ENCODE data around the gene NMNAT3. TPM values are rescaled to one million over a fixed set of nuclear protein-coding genes. Genes with fewer than 3 reads are reported as not detected.

NMNAT3 gene
- total RNA-seq, 1 donor from 2014 or later, result 1.6 TPM

DNA sequence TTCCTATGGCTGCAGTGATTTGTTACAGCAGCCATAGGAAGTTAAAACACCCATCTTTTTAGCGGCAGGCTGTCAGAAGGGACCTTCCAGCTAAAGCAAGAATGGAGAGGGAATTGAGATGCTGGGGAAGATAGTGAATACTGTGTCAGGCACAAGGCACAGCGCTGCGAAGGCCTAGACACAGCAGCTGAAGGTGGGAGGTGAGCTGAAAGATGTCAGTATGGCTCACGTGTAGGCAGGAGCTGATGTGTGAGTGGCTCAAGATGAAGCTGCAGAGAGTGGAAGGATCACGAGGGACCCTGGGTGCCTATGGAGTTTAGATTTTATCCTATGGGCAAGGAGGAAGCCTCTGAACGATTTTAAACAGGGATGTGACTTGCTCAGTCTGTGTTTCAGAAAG, 44.3 kb downstream of the NMNAT3 start:
- DNase-seq (ENCODE audit: low read depth), result no peak
- TF ChIP-seq CTCF (conservative IDR thresholded peaks at IDR 0.05; ENCODE audit: low read depth, low read length), result no peak
- H3K4me3 ChIP-seq (ENCODE audit: low read depth, low read length), result no peak overlapping the region

GRCh38 chr3:139630542-139630941, 47.2 kb downstream of the NMNAT3 start:
- no peak for DNase-seq (ENCODE audit: low read depth)
- no peak for TF ChIP-seq CTCF (conservative IDR thresholded peaks at IDR 0.05; ENCODE audit: low read depth, low read length)
- no peak overlapping the region for H3K4me3 ChIP-seq (ENCODE audit: low read depth, low read length)

DNA sequence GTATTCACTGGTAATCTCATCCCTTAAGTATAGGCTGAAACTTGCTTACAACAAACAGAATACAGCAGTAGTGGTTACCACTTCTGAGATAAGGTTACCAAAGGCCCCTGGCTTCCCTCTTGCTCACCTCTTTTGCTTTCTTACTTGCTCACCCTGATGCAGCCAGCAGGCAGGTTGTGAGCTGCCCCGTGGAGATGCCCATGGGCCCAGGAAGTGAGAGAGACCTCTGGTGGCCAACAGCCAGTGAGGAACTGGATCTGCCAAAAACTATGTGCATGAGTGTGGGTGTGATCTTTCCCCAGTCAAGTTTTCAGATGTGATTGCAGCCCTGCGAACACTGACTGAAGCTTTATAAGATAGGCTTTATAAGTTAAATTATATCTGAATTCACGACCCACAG, 48.7 kb downstream of the NMNAT3 start:
- DNase-seq (ENCODE audit: low read depth), result no peak
- TF ChIP-seq CTCF (conservative IDR thresholded peaks at IDR 0.05; ENCODE audit: low read depth, low read length), result peak; percentile 64
- H3K4me3 ChIP-seq (ENCODE audit: low read depth, low read length), result no peak overlapping the region

DNA sequence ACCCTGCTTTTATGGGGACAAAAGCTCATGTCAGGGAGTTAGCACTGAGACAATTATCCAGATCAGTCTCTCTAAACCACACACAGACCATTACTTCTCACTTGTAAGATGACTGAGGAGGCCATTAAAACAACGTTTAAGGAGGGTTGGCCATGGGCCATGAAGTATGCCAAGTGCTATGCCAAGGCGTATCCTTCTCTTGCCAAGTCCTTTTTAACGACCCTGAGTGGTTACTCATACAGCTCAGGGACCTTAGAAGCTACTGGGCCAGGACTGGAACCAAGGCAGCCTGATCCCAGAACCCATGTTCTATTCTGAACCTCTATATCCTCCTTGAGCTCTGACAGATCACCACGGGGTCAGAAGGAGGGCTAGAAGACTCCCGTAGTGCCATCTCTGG, 50.0 kb downstream of the NMNAT3 start:
- TF ChIP-seq CTCF (conservative IDR thresholded peaks at IDR 0.05; ENCODE audit: low read depth, low read length), result no peak
- no peak overlapping the region for H3K4me3 ChIP-seq (ENCODE audit: low read depth, low read length)
- no peak for DNase-seq (ENCODE audit: low read depth)

DNA sequence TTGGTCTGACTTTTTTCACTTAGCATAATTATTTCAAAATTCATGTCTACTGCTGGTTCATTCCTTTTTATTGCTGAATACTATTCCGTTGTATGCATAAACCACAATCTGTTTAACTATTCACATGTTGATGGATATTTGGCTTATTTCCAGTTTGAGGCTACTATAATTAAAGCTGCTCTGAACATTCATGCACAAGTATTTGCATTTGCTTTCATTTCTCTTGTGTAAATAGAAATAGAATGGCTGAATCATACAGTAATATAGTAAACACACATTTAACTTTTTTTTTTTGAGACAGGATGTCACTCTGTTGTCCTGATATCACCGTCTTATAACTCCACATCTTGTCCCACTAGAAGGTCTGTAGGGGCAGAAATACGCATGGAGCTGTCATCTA, 57.3 kb downstream of the NMNAT3 start:
- DNase-seq (ENCODE audit: low read depth), result no peak
- no peak overlapping the region for H3K4me3 ChIP-seq (ENCODE audit: low read depth, low read length)
- no peak for TF ChIP-seq CTCF (conservative IDR thresholded peaks at IDR 0.05; ENCODE audit: low read depth, low read length)

GRCh38 chr3:139619484-139619883, 58.3 kb downstream of the NMNAT3 start:
- H3K4me3 ChIP-seq (ENCODE audit: low read depth, low read length), result no peak overlapping the region
- no peak for DNase-seq (ENCODE audit: low read depth)
- TF ChIP-seq CTCF (conservative IDR thresholded peaks at IDR 0.05; ENCODE audit: low read depth, low read length), result no peak

DNA sequence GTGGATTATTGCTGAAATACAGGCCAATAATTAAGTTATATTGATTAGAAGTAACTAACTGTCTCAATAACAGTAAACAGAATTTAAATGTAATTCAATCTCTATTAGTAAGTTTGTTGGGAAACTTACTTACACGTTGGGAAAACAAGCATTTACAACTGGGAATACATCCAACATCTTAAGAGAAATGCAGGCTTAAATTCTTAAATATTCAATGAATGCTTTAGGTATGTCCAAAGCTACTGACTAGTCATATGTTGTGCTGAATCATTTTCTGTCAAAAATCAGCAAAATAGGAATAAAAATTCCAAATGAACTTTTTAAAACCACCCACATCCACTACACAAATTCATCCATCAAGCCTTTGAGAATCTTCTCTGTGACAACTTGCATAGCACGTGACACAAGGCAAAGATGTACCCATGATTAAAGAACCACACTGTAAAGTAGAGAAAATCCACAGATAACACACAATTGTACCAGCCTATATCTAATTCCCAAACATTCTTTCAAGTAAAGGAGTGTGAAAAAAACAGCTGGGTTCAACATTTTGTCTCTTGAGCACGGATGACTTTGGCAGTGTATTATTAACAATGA, 60.0 kb downstream of the NMNAT3 start:
- no peak overlapping the region for H3K4me3 ChIP-seq (ENCODE audit: low read depth, low read length)
- no peak for TF ChIP-seq CTCF (conservative IDR thresholded peaks at IDR 0.05; ENCODE audit: low read depth, low read length)
- no peak for DNase-seq (ENCODE audit: low read depth)
